NCI-H2029 treated with DMSO at 0.1 percent for 48 hours (cell line): ENCODE data around the gene DBR1.
"Not testable (repeated sequence)": the region's sequence is repeated elsewhere in the genome, so short reads cannot be mapped to it uniquely, and the experiment has no call there.

ENCODE experiments used
- DNase-seq: peaks from one replicate; lab custom pipeline; 2025; lab: John Stamatoyannopoulos, UW

Gene DBR1

DNA sequence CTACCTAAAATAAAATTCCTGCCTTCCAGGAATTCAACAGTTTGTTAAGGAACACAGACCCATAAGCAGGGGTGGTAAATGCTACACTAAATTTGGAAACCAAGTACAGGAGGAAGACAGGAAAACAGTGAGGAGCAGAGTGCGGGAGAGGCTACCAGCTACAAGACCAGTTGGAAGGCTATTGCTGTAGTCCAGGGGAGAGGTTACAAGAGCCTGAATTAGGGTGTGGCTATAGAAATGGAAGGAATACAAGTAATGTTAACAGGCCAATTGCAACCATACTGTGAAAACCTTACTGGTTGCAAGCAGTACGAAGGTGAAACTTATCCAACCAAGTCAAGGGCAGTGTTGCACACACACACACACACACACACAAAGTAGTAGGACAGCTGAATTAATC, 11.5 kb upstream of the DBR1 start:
- no peak for DNase-seq

DNA sequence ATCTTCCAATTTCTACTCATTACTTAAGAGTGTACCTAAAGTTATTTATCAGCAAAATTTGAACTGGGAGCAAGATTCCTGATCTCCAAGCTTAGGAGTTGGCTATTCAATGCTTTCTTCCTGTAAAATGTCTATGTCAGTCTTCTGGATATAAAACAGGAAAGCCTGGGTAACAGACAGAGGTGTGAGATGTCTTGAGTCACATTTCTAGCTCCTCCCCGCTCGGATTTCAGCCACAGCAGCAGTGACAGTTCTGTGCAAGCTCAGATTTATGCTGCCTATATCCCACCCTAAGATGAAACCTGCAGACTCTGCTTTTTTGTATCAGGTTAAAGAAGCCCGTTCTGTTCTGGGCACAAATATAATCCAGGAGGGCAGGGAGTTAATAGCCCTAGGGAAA, 10.3 kb upstream of the DBR1 start:
- DNase-seq: no peak

DNA sequence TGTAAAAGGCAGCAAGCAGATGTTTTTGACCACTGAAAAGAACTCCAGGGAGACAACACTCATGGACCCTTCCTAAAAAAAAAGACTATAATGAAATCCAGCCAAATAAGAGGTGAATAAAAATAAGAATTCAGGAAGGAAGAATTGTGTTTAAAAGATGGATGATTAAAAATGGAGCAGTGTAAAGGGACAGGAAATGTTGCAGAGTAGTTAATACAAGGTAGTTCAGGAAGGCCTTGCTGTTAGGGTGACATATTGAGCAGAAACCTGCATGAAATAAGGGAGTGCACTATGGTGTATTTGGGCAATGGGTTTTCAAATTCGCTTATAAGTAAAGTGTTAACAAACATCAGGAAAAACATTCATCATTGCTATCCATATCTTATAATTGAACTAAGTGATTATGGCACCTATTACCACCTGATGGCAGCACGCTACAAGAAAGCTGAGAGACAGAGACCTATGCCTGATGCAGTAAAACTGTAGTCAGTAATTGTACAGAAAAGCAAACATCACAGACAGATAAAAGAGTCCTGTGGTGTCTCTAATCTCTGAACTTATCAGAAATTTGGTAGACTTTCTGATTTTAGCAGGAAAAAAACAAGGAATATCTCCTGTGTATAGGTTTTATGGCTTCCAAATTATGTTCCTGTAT, 5.8 kb upstream of the DBR1 start:
- peak; percentile 30 for DNase-seq

DNA sequence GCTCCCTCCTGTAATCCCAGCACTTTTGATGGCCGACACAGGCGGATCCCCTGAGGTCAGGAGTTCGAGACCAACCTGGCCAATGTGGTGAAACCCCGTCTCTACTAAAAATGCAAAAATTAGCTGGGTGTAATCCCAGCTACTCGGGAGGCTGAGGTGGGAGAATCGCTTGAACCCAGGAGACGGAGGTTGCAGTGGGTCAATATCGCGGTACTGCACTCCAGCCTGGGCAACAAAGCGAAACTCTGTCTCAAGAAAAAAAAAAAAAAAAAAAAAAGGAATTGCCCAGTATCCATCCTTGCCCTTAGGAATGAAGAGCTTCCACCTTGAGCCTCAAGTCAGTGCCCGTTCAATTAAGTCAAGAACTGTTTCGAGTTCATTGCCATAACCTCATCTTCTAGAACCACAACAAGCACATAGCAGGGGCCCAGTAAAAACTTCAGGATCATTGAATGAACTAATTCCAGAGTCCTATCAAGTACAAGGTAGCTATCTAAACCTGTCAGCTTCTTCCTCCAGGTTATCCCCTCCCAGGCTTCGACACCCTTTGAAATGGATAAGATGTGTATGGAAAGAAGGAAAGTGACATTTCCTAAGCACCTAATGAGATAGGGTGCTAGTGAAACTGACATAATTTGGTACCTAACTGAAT, 826 bp downstream of the DBR1 start:
- DNase-seq: no peak

DNA sequence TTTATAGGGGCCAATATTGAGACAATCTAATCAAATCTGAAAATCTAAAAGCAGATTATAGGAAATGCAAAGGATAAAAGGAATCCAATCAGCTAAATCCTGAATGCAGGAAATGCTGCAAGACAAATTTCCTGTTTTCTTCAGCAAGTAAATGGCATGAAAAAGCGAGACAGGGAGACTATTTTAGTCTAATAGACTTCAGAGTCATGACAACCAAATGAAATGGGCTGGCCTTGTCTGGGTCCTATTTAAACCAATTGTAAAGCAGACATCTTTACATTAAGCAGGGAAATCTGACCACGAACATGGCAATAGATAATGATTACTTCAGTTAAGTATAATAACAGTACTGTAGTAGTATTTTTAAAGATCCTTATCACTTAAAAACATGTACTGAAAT, 2.1 kb downstream of the DBR1 start:
- DNase-seq: no peak

DNA sequence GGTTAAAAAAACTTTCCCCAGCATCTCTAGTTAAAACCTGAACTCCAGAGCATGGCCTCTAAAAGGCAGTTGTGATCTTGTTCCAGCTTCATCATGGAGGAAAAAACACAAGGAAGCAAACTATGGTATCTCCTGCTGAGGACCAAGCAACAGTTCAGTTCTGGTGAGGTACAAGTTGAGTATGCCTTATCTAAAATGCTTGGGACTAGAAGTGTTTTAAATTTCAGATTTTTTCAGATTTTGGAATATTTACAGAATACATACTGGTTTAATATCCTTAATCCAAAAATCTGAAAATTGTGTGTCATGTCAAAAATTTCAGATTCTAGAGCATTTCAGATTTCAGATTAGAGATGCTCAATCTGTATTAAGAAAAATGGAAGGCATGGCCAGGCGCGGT, 9.7 kb downstream of the DBR1 start:
- no peak for DNase-seq

DNA sequence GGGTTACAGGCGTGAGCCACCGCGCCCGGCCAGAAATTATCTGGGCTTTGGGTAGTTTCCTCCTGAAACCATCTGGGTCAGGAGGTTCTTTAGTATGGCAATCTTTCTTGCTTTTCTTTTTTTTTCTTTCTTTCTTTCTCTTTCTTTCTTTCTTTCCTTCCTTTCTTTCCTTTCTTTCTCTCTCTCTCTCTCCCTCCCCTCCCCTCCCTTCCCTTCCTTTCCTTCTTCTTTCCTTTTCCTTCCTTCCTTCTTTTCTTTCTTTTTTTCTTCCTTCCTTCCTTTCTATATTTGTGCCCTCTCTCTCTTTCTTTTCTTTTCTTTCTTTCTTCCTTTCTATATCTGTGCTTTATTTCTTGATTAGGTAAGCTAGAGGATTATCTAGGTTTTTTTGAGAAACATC, 17.0 kb downstream of the DBR1 start:
- no peak for DNase-seq

DNA sequence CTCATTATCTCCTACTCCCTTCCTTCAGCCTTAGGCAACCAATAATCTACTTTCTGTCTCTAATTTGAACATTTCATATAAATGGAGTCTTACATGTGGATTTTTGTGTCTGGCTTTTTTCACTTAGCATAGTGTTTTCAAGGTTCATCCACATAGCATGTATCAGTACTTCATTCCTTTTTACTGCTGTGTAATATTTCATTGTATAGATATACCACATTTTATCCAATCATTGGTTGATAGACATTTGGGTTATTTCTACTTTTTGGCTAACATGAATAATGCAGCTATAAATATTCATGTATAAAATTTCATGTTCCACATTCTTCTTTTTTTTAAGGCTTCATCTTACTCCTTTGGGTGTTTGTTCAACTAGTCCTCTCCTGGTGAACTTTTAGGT, 20.2 kb downstream of the DBR1 start:
- DNase-seq: no peak

DNA sequence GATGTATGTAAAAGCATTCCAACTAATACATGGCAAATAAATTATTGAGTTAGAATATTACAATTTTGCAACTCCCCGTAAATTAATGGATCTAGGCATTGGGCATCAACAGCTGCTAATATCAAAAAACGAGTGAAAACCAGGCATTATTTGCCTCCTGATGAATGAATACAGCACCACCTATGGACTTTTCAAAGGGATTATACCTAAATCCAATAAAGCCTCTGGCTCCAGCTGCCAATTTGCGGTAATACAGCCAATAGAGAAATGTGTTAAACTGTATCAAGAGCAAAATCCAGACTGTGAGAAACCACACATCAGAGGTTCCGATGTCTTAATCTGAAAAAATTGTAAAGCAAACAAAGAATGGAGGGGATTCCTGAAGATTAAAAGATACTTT, 26.2 kb downstream of the DBR1 start:
- DNase-seq: no peak

DNA sequence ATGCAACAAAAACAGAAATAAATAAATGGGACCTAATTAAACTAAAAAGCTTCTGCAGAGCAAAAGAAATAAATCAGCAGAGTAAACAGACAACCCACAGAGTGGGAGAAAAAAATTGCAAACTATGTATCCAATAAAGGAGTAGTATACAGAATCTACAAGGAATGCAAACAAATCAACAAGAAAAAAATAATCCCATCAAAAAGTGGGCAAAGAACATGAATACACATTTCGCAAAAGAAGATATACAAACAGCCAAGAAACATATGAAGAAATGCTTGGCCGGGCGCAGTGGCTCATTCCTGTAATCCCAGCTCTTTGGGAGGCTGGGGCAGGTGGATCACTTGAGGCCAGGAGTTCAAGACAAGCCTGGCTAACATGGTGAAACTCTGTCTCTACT, 32.5 kb downstream of the DBR1 start:
- DNase-seq: not testable (repeated sequence)

DNA sequence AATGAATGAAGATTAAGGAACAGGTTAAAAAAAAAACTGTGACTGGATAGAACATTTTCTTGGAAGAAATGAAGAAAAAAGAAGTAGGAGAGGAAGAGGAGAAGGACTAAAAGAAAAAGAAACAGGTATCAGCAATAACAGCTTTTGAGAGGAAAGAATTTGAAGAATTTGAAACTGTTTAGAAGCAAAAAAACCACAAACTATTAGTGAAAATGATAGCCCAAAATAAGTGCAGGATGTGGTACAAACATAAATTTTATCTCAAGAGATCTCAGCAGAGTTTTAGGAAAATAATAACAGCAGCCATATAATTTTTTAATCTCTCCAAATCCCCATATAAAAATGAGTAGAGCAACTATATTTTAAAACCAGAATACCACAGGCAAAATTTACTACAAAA, 33.8 kb downstream of the DBR1 start:
- DNase-seq: no peak

DNA sequence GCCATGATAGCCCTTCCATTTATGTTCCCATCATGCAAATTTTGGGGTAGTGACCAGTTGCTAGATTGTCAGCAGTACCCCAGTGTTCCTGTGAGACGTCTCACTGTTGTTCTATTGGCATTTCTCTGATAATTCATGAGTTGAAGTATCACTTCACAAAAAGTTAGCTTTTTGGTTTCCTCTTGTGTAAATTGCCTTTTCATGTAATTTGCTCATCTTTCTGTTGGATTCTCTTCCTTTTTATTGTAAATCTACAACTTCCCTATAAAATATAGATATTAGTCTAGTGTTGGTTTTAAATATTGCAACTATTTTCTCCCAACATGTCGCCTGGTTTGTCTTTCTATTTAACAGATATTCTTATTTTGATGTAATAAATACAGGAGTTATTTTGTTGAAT, 35.0 kb downstream of the DBR1 start:
- DNase-seq: no peak

DNA sequence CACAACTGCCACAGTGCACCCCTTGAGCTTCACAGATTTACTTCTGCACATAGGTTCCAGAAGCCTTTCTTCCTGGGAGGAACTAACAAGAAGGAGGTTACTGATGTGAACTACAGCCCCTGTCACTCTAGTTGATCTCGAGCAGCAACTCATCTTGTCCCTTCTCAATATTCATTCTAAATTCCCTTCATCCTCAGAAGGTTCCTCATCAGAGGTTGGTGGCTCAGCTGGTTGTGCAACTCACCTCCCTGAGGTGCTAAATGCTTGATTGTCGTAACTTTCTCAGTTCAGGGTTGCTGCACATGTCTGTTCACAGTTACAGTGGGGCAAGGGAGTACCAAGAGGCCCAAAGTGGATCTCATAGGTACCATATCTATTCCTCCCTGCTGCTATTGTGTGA, 36.9 kb downstream of the DBR1 start:
- DNase-seq: no peak

DNA sequence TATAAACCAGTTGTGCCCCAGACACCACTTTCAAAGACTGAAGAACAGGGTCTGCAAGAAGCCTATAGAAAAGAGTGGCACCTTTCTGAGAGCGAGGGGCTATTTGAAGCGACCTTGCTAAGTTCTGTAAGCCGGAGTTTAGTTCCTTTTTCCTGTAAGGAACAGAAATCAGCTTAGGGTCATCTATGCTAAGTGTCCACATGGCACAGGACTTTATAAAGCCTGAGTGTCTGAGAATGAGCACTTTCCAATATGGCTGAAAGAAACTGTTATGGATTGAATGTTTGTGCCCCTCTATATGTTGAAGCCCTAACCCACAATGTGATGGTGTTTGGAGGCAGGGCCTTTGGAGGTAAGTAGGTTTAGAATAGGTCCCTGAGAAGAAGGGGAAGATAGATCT, 38.5 kb downstream of the DBR1 start:
- DNase-seq: no peak

DNA sequence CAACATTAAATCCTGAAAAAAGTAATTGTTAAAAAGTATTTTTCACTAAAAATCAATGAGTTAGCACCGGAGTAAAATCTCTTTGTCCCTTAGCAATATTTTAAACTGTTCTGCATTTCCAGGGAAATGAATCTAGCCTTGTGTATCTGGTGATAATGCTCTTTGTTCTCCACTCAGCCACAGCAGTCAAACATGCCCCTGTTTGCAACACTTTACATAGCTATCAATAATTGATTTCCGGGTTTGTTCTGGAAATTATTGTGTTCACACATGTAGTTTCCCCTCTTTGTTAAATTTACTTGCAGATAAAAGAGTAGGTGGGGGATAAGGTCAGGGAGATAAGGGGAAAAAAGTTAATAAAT, 38.9 kb downstream of the DBR1 start:
- DNase-seq: no peak

DNA sequence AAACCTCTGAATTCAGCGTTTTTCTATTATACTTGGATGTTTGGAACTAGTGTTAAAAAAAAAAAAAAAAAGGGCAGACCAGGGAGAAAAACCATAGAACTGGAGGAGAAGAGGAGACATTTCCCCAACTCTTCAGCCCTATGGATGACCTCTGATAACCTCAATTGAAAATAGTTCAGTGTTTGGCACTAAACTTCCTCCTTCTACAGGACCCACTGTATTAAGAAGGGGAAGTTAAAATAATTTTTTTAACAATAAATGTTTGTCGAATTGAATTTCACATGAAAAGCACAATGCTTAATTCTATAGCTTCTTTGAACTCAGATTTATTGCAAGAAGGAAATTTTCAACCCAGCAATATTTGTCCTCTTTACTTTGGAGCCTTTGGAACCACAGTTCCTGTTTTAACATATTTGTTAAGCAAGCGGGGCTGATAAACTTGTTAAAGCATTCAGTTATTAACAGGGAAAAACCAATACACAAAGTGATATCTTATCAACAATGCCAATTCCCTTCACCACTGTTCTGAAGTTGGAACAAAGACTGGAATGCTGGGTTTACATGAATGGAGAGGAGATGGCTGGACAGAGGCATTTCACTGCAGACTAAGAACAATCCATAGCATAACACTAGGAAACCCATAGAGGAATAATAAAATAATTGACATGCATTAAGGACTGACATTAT, 39.4 kb downstream of the DBR1 start:
- no peak for DNase-seq

DNA sequence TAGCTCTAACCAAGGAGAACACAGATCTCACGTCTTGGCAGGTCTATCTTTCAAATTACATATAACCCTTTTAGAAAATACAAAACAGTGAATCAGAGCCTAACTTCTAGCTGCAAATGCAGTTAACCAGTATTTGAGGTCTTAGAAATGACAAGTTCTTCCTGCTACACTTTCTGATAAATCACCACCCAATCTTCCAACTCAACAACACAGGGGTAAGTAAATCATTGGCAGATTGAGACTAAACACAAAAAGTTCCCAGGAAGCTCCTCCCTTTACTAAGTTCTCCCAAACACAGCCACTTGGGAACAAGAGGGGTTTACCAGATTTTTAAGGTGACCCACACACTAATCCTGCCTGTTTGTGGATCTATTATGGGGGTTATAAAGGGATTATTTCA, 42.5 kb downstream of the DBR1 start, which contains the start of gene A4GNT:
A4GNT (minus strand) TSS at position 152 of the 400 bp plus-strand sequence. CDS start 1,134 bp downstream, outside the sequence.
- DNase-seq: no peak

DNA sequence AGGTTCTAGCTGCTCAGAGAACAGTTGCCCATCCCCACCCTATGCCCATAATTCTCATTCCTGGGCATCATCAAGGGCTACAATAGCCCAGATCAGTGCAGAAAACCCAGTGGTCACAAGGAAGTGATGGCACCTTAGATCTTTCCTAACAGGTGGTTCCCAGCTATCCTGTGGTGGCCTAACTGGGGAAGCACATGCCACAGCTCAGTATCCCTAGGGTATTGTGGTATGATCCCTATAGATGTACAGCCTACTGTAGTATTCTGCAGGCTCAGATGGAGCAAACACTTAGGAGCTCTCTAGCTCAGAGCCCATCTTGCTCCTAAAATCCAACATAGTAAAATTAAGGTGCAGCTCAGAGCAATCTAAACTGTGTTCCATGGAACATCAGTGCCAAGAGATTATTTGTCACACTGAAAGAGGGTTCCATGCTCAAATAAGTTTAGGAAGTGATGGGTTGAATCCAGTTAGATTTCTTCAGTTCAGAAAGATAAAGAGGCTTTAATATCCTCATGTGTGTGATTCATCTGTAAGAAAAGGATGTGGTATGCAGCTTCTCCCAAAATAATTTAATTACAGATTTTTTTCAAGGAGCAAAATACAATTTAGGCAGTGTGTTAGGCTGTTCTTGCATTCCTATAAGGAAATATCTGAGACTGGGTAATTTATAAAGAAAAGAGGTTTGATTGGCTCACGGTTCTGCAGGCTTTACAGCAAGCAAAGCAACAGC, 46.9 kb downstream of the DBR1 start:
- no peak for DNase-seq

DNA sequence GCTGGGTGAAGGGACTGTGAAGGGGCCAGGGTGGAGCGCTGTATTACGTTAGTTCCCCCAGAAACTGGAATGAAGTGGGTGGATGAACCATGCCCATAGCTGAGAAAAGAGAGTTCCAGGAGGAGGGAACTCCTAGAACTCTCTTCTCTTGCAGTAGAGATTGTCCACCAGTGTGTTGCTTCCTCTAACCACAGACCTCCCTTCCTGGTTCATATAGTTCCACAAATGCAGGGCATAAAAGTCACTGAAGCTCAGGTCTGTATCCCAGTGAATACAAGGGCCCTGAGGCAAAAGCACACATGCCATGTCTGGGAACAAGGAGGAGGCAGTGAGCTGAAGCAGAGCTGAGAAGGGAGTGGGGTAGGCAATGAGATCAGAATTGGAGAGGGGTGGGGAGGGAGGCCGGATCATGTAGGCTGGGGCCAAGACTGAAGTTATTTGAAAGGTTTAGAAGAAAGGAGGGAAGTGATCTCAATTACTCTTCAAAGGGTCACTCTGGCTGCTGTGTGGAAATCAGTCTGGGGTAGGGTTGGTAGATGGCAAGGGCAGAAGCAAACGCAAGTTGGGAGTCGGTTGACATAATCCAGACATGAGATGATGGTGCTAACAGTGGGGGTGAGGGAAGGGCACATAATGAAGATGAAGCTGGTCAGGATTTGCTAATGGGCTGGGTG, 49.0 kb downstream of the DBR1 start:
- DNase-seq: no peak

DNA sequence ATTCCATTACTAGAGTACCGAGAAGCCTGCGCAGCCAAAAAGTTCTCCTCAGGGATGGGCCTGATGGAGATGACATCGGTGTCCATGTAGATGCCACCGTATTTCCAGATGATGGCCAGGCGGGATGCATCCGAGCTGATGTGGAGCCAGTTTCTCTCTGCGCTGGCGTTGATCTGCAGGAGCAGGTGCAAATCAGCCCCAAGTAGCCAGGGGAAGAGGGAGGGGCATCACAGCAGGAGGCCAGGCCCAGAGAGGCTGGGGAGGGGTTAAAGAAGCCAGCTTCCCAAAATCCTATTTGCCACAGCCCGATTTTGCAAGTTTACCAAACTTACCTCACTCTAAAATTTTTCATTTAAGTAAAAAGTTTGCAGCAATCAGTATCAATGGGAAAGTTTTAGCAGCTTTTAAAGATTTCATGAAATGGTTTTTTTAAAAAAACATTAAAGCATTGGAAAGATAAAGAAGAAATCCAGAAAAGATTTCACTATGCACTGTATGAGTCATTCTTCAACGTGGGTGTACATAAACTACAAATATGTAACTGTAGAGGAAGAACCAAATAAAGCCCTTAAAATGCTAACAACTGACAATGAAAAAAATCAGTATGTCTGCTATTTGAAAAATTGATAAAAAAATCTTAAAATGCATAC, 49.9 kb downstream of the DBR1 start:
- no peak for DNase-seq

DNA sequence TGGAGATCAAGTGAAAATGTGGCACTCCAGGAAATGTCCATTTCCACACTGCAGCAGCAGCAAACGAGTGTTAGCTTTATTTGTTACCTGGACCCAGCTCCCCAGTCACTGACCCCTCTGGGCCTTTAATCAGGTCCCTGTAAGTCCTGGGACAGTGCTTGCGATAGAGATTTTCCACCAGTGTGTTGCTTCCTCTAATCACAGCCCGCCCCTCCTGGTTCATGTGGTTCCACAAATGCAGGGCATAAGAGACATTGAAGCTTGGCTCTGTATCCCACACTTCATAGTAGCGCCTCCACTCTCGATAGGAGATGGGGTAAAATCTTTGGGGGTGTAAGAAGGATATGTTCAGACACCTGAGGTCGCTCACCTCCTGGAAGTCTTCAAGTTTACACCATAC, 50.5 kb downstream of the DBR1 start:
- DNase-seq: no peak

DNA sequence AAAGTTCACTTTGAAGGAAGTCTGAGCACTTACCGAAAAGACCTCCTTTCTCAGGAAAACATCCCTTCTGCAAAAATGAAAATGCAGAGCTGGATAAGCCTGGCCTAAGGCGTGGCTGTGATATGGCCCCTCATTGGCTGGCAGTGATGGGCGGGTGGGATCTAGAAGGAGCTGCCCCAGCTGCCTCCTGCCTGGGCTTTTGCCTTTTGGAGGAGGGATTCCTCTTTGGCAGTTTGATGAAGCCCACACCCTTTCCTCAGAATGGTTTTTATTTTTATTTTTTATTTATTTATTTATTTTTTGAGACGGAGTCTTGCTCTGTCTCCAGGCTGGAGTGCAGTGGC, 55.3 kb downstream of the DBR1 start:
- DNase-seq: no peak
